KMS-11 (cell line): ENCODE measurements around the gene LBHD1.

ENCODE experiments used
- H2AFZ ChIP-seq: fragments of 200-600 bp; sonication (generic); 2 replicates; pipeline ENCODE4 v1.6.1; 2016; ENCODE audit warnings: antibody characterized with exemption, mixed run types, low read depth
- H3K27ac ChIP-seq: fragments of 200-600 bp; sonication (generic); 2 replicates; pipeline ENCODE4 v1.6.1; 2016; ENCODE audit warnings: mild to moderate bottlenecking, mixed run types
- H3K27me3 ChIP-seq: fragments of 200-600 bp; sonication (generic); 2 replicates; pipeline ENCODE4 v1.6.1; 2017; ENCODE audit warnings: mild to moderate bottlenecking, low read depth, mixed run types, moderate library complexity; ENCODE audit not compliant: insufficient read depth
- H3K36me3 ChIP-seq: fragments of 200-600 bp; sonication (generic); 2 replicates; pipeline ENCODE4 v1.6.1; 2017; ENCODE audit warnings: mild to moderate bottlenecking, mixed run types; ENCODE audit not compliant: insufficient read depth
- H3K4me1 ChIP-seq: fragments of 200-600 bp; sonication (generic); 2 replicates; pipeline ENCODE4 v1.6.1; 2016; ENCODE audit warnings: mild to moderate bottlenecking, low read depth, mixed run types; ENCODE audit not compliant: poor library complexity, severe bottlenecking
- H3K4me2 ChIP-seq: fragments of 200-600 bp; sonication (generic); 2 replicates; pipeline ENCODE4 v1.7.0; 2016; ENCODE audit warnings: mild to moderate bottlenecking, mixed run types
- H3K4me3 ChIP-seq: fragments of 200-600 bp; sonication (generic); IDR thresholded peaks from 2 replicates; pipeline ENCODE4 v1.6.1; 2017; ENCODE audit warnings: low read depth, low read length, mixed read lengths; ENCODE audit not compliant: insufficient read depth
- H3K79me2 ChIP-seq: fragments of 200-600 bp; sonication (generic); 2 replicates; pipeline ENCODE4 v1.6.1; 2016; ENCODE audit warnings: low read depth, mixed run types; ENCODE audit not compliant: insufficient read depth
- H3K9ac ChIP-seq: fragments of 200-600 bp; sonication (generic); 2 replicates; pipeline ENCODE4 v1.6.1; 2016; ENCODE audit warnings: mild to moderate bottlenecking, mixed run types
- H4K20me1 ChIP-seq: fragments of 200-600 bp; sonication (generic); 2 replicates; pipeline ENCODE4 v1.6.1; 2016; ENCODE audit warnings: mild to moderate bottlenecking, mixed run types; ENCODE audit not compliant: insufficient read depth
- TF ChIP-seq, protein P1 (sequence below): fragments of 200-600 bp; sonication (generic); conservative IDR thresholded peaks from 2 replicates; pipeline ENCODE4 v1.6.1; 2017; ENCODE audit warnings: low read depth, mild to moderate bottlenecking, antibody characterized with exemption, low read length, moderate library complexity, mixed read lengths

LBHD1 gene

DNA sequence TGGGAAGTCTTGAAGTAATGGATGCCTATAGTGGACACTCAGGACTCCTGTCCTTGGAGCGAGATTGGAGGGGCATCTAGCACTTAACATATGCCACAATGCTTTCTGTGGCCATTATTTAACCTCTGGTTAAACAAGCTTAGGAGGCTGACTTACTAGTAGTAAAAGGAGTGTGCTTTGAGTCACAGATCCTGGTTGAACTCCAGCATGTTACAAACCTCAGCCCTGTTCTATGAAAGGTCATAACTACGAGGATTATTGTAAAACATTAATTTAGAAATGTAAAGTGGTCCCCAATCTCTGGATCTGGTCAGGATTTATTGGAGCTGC is 1.1 kb upstream of the LBHD1 start:
- H3K4me1 ChIP-seq = peaks cover 23% of the 10 kb centered on the region
- H2AFZ ChIP-seq = no peak overlapping the region
- H3K4me2 ChIP-seq = no peak overlapping the region; the same call in 1 of the 2 replicates
- TF ChIP-seq, protein P1, sequence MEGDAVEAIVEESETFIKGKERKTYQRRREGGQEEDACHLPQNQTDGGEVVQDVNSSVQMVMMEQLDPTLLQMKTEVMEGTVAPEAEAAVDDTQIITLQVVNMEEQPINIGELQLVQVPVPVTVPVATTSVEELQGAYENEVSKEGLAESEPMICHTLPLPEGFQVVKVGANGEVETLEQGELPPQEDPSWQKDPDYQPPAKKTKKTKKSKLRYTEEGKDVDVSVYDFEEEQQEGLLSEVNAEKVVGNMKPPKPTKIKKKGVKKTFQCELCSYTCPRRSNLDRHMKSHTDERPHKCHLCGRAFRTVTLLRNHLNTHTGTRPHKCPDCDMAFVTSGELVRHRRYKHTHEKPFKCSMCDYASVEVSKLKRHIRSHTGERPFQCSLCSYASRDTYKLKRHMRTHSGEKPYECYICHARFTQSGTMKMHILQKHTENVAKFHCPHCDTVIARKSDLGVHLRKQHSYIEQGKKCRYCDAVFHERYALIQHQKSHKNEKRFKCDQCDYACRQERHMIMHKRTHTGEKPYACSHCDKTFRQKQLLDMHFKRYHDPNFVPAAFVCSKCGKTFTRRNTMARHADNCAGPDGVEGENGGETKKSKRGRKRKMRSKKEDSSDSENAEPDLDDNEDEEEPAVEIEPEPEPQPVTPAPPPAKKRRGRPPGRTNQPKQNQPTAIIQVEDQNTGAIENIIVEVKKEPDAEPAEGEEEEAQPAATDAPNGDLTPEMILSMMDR = no peak
- no peak overlapping the region for H3K27ac ChIP-seq
- H3K4me3 ChIP-seq = no peak overlapping the region
- no peaks in the 10 kb centered on the region for H4K20me1 ChIP-seq
- H3K9ac ChIP-seq = no peak overlapping the region
- peaks cover 18% of the 10 kb centered on the region for H3K79me2 ChIP-seq
- H3K36me3 ChIP-seq = no peaks in the 10 kb centered on the region
- no peaks in the 10 kb centered on the region for H3K27me3 ChIP-seq

GRCh38 chr11:62671236-62671607 is 845 bp downstream of the LBHD1 start:
- Histone ChIP-seq H3K27ac (peak overlapping the region; percentile 61), H3K4me2 (peak overlapping the region; percentile 80), H3K9ac (peak overlapping the region; percentile 62), H3K4me3 (no peak overlapping the region), H4K20me1 (no peaks in the 10 kb centered on the region), H3K4me1 (peaks cover 9% of the 10 kb centered on the region), H3K27me3 (no peaks in the 10 kb centered on the region), H3K36me3 (no peaks in the 10 kb centered on the region), H3K79me2 (peaks cover 10% of the 10 kb centered on the region; the same call in 1 of the 2 replicates), H2AFZ (peak overlapping the region; percentile 56)
- TF ChIP-seq, protein P1 = no peak

- peaks cover 14% of the 10 kb centered on the region for H3K4me1 ChIP-seq
- no peak overlapping the region for H3K27ac ChIP-seq
- no peaks in the 10 kb centered on the region for H3K36me3 ChIP-seq
- no peaks in the 10 kb centered on the region for H3K27me3 ChIP-seq
- H3K79me2 ChIP-seq = peaks cover 10% of the 10 kb centered on the region; the same call in 1 of the 2 replicates
- H4K20me1 ChIP-seq = no peaks in the 10 kb centered on the region
- no peak overlapping the region for H3K4me2 ChIP-seq
- no peak overlapping the region for H3K9ac ChIP-seq
- TF ChIP-seq, protein P1 = no peak
- no peak overlapping the region for H3K4me3 ChIP-seq
- no peak overlapping the region for H2AFZ ChIP-seq
Observed at GRCh38 chr11:62669420-62670161, 2.5 kb downstream of the LBHD1 start.

- H3K79me2 ChIP-seq = peaks cover 5% of the 10 kb centered on the region; the same call in 1 of the 2 replicates
- H4K20me1 ChIP-seq = no peaks in the 10 kb centered on the region
- H3K9ac ChIP-seq = no peak overlapping the region
Observed at GRCh38 chr11:62667460-62667859, 4.6 kb downstream of the LBHD1 start.

More at GRCh38 chr11:62667460-62667859, 4.6 kb downstream of the LBHD1 start:
- Histone ChIP-seq H3K36me3 (no peaks in the 10 kb centered on the region), H3K4me1 (peaks cover 13% of the 10 kb centered on the region), H3K4me3 (no peak overlapping the region), H3K4me2 (no peak overlapping the region), H3K27me3 (no peaks in the 10 kb centered on the region), H2AFZ (no peak overlapping the region), H3K27ac (no peak overlapping the region)
- TF ChIP-seq, protein P1 = no peak
